Measurements from ENCODE around the gene SGCB.

SGCB gene

GRCh38 chr4:51995647-51996220 lies 42.4 kb downstream of the SGCB start:
- H3K4me3 ChIP-seq (ENCODE audit: low read depth, low read length) = no peak overlapping the region
- DNase-seq (ENCODE audit: low read depth) = no peak
- no peak for TF ChIP-seq CTCF (IDR thresholded peaks at IDR 0.05; ENCODE audit: low read depth, low read length, missing control alignments)
